RWPE2 (cell line): Measurements from ENCODE around the gene B4GALT3.

Source experiments
- ATAC-seq: fragments of 200-7000 bp; cut with Tn5 transposase; 3 replicates; pipeline ENCODE4 v1.9.1; 2021; ENCODE audit warnings: low read depth
- DNase-seq: peaks from one replicate; pipeline ENCODE4 v3.0.0-alpha.2; 2020; ENCODE audit warnings: low spot score
- H3K27ac ChIP-seq: fragments of 450-650 bp; 2 replicates; pipeline ENCODE4 v1.5.1; 2017; ENCODE audit warnings: mild to moderate bottlenecking; ENCODE audit not compliant: poor library complexity, severe bottlenecking
- H3K27me3 ChIP-seq: fragments of 250-450 bp; sonication (Bioruptor Pico); 2 replicates; pipeline ENCODE4 v1.5.1; 2021; ENCODE audit warnings: mild to moderate bottlenecking, moderate library complexity; ENCODE audit not compliant: insufficient read depth, poor library complexity, severe bottlenecking
- H3K36me3 ChIP-seq: fragments of 250-450 bp; sonication (Bioruptor Pico); 2 replicates; pipeline ENCODE4 v1.5.1; 2020; ENCODE audit warnings: low read depth, mild to moderate bottlenecking, moderate library complexity
- H3K4me1 ChIP-seq: fragments of 250-450 bp; sonication (Bioruptor Pico); 2 replicates; pipeline ENCODE4 v1.5.1; 2021; ENCODE audit warnings: mild to moderate bottlenecking, moderate library complexity; ENCODE audit not compliant: insufficient read depth, poor library complexity, severe bottlenecking
- H3K4me3 ChIP-seq: fragments of 250-450 bp; sonication (Bioruptor Pico); 2 replicates; pipeline ENCODE4 v1.5.1; 2021; ENCODE audit warnings: mild to moderate bottlenecking, moderate library complexity; ENCODE audit not compliant: severe bottlenecking
- H3K9me3 ChIP-seq: fragments of 250-450 bp; sonication (Bioruptor Pico); 2 replicates; pipeline ENCODE4 v1.5.1; 2021; ENCODE audit warnings: mild to moderate bottlenecking, moderate library complexity; ENCODE audit not compliant: severe bottlenecking
- CTCF ChIP-seq: fragments of 450-650 bp; IDR thresholded peaks from one replicate; pipeline ENCODE4 v1.5.1; 2017; ENCODE audit warnings: mild to moderate bottlenecking, moderate library complexity; ENCODE audit not compliant: poor library complexity, severe bottlenecking

Gene B4GALT3

GRCh38 chr1:161177936-161178244 is 583 bp upstream of the B4GALT3 start:
- Histone ChIP-seq H3K9me3 (no peaks in the 10 kb centered on the region), H3K27me3 (no peaks in the 10 kb centered on the region), H3K36me3 (peaks cover 26% of the 10 kb centered on the region), H3K27ac (peak overlapping the region; percentile 10), H3K4me1 (peaks cover 19% of the 10 kb centered on the region), H3K4me3 (peak overlapping the region; percentile 67)
- DNase-seq = no peak
- no peak for ATAC-seq
- TF ChIP-seq CTCF = peak; percentile 1

- Histone ChIP-seq H3K27me3 (no peaks in the 10 kb centered on the region), H3K4me3 (peak overlapping the region; percentile 67), H3K36me3 (peaks cover 36% of the 10 kb centered on the region), H3K27ac (peak overlapping the region; percentile 10), H3K4me1 (peaks cover 8% of the 10 kb centered on the region), H3K9me3 (no peaks in the 10 kb centered on the region)
- DNase-seq = no peak
- peak; percentile 2; the same call in 2 of the 3 replicates for ATAC-seq
- TF ChIP-seq CTCF = no peak
Measured at GRCh38 chr1:161176468-161177111, 717 bp downstream of the B4GALT3 start.

- TF ChIP-seq CTCF = no peak
- DNase-seq = no peak
- Histone ChIP-seq H3K4me3 (peak overlapping the region; percentile 67), H3K36me3 (peaks cover 43% of the 10 kb centered on the region), H3K27ac (no peak overlapping the region), H3K27me3 (no peaks in the 10 kb centered on the region), H3K9me3 (no peaks in the 10 kb centered on the region), H3K4me1 (peaks cover 8% of the 10 kb centered on the region)
- no peak for ATAC-seq
Measured at GRCh38 chr1:161175771-161176453, 1.4 kb downstream of the B4GALT3 start.

GRCh38 chr1:161174911-161175310 is 2.4 kb downstream of the B4GALT3 start:
- no peak for TF ChIP-seq CTCF
- Histone ChIP-seq H3K4me3 (no peak overlapping the region), H3K4me1 (peaks cover 8% of the 10 kb centered on the region), H3K27ac (no peak overlapping the region), H3K27me3 (no peaks in the 10 kb centered on the region), H3K36me3 (peaks cover 49% of the 10 kb centered on the region), H3K9me3 (no peaks in the 10 kb centered on the region)
- ATAC-seq (no peak), DNase-seq (no peak)

- ATAC-seq (no peak), DNase-seq (no peak)
- no peaks in the 10 kb centered on the region for H3K27me3 ChIP-seq
- no peaks in the 10 kb centered on the region for H3K9me3 ChIP-seq
- peaks cover 49% of the 10 kb centered on the region for H3K36me3 ChIP-seq
- TF ChIP-seq CTCF = no peak
- no peak overlapping the region for H3K4me3 ChIP-seq
- H3K27ac ChIP-seq = no peak overlapping the region
- peaks cover 8% of the 10 kb centered on the region for H3K4me1 ChIP-seq
Measured at GRCh38 chr1:161173711-161174110, 3.6 kb downstream of the B4GALT3 start.
